ENCODE data around the gene CCT7.
A peak's percentile ranks its signal among the peaks of the same experiment; 100 is the strongest.

CCT7 gene

DNA sequence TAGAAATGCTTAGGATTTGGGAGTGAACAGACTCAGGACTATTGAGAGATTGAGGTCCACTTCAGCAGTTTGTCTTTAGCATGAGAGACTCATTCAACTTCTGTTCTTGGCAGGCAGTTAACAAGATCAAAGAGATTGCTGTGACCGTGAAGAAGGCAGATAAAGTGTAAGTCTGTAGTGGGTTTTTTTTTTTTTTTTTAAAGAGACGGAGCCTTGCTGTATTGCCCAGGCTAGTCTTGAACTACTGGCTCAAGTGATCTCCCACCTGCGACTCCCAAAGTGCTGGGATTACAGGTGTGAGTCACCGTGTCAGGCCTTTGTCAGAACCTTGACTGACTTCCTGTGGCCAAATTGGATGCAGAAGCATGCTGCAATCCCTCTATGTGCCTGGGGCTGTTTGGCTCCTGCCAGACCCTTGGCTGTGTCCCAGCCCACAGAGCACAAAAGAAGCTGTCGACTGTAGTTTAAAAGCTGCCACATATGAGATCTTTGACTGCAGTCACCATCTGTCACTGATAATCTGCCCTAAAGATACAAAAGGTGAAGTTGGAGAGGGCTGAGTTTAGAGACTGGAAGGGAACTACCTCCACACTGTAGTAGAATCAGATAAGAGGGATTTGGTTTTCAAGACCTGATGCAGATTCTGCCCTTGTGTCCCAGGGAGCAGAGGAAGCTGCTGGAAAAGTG lies 9.9 kb downstream of the CCT7 start:
- H3K4me1 Mint-ChIP-seq: peaks cover 22% of the 10 kb centered on the region
- DNase-seq (no peak), ATAC-seq (no peak)
- H3K27me3 Mint-ChIP-seq: no peaks in the 10 kb centered on the region
- H3K4me3 Mint-ChIP-seq: no peak overlapping the region
- H3K9me3 Mint-ChIP-seq: no peaks in the 10 kb centered on the region
- peak overlapping the region; percentile 27 to 48 for H3K27ac Mint-ChIP-seq

DNA sequence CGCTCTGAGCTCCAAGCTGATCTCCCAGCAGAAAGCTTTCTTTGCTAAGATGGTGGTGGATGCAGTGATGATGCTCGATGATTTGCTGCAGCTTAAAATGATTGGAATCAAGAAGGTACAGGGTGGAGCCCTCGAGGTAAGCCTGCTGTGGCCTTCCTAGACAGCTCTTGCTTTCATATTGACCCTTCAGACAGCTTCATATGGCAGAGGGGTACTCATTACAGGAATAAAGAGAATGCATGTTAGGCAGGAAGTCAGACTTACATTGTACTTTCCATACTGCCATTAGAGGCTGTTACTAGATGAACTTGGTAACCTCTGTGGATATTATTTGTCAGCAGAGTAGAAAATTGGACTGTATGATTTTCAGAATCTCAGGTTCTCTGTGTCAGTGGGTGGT lies 10.5 kb downstream of the CCT7 start:
- Mint-ChIP-seq H3K27ac (peak overlapping the region in 1 of 2 donors; percentile 21), H3K4me3 (no peak overlapping the region), H3K27me3 (no peaks in the 10 kb centered on the region), H3K9me3 (no peaks in the 10 kb centered on the region), H3K4me1 (peaks cover 17% of the 10 kb centered on the region)
- DNase-seq (no peak), ATAC-seq (peak; percentile 73)

DNA sequence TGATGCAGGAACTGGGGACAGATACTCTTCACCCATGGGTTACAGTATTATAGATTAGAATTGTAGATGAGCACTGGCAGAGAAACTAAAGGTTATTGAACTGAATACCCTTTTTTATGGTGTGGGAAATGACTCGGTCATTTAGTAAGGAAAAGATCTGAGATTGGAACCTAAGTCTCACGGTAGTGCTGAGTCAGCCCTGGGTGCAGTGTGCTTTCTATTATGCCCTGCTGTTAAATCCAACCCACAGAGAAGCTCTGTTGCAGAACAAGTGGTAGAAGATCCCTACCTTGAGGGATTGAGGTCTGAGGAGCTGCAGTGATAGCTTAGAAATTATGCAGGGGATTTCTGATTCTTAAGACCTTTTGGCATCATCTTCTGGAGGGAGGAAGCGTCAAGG lies 12.7 kb downstream of the CCT7 start:
- Mint-ChIP-seq H3K27me3 (no peaks in the 10 kb centered on the region), H3K4me3 (no peak overlapping the region), H3K27ac (peak overlapping the region in 1 of 2 donors; percentile 66), H3K4me1 (peaks cover 10% of the 10 kb centered on the region), H3K9me3 (no peaks in the 10 kb centered on the region)
- DNase-seq (no peak), ATAC-seq (no peak)

DNA sequence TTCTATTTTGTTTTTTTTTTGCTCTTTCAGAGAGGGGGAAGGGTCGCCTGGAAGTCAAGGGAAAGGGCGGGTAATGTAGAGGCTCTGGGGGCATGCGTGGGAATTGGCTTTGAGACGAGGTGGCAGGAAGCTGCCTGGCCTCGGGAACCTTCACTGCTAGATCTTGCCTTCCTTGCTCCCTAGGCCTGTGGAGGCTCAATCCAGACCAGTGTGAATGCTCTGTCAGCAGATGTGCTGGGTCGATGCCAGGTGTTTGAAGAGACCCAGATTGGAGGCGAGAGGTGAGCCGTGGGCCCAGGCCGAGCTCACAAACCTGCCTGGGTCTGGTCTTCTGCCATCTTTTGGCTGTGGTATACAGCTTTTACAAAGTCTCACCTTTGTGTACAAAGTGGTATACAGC lies 15.5 kb downstream of the CCT7 start:
- H3K4me3 Mint-ChIP-seq: no peak overlapping the region
- no peaks in the 10 kb centered on the region for H3K4me1 Mint-ChIP-seq
- DNase-seq (no peak), ATAC-seq (no peak)
- no peaks in the 10 kb centered on the region for H3K27me3 Mint-ChIP-seq
- H3K9me3 Mint-ChIP-seq: no peaks in the 10 kb centered on the region
- H3K27ac Mint-ChIP-seq: peak overlapping the region; percentile 74 to 85

DNA sequence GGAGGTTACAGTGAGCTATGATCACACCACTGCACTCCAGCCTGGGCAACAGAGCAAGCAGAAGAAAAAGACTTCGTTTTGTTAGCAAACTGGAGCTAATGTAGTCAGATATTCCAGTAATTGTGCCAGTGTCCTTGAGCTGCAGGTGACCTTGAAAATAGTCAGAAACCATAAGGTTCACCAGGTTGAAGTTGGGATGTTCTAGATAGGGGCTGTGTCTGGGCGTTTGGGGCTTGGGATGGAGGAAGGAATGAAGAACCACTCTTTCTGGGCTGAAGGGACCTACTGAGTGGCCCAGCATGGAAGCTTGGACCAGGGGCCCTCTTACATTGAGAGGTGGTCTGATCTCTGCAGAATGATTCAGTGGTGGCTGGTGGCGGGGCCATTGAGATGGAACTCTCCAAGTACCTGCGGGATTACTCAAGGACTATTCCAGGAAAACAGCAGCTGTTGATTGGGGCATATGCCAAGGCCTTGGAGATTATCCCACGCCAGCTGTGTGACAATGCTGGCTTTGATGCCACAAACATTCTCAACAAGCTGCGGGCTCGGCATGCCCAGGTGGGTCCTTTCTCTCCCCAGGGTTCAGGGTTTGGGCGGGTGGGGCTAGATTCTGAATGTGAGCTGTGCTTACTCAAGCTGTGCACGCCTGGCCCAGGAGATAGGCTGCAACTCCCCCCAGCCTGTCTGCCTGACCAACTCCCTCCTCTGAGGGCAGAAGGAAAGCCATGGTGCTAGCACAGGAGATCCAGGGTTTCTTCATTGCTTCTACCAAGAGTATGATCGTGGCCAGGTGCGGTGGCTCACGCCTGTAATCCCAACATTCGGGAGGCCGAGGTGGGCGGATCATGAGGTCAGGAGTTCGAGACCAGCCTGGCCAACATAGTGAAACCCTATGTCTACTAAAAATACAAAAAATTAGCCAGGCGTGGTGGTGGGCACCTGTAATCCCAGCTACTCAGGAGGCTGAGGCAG lies 17.1 kb downstream of the CCT7 start:
- ATAC-seq: no peak
- peak overlapping the region in 1 of 2 donors; percentile 9 for H3K27ac Mint-ChIP-seq
- H3K4me1 Mint-ChIP-seq: no peaks in the 10 kb centered on the region

DNA sequence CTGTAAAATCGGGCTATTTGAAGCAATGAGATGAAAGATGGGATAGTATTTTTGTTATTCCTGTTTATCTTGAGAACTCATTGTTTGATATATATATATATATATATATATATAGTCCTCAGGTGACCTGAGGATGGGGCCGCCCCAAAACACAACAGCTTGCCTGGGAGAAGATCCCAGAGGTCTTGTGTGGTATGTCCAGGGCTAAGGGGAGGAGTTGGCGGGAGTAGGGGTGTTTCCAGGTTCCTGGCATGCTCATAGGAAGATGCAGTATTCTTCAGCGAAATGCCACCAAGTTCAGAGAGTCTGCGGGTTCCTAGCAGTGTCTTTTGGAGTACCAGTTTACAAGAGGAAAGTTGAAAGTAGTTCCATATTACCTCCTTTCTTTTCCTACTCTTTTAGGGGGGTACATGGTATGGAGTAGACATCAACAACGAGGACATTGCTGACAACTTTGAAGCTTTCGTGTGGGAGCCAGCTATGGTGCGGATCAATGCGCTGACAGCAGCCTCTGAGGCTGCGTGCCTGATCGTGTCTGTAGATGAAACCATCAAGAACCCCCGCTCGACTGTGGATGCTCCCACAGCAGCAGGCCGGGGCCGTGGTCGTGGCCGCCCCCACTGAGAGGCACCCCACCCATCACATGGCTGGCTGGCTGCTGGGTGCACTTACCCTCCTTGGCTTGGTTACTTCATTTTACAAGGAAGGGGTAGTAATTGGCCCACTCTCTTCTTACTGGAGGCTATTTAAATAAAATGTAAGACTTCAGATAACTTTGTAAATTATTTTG lies 18.3 kb downstream of the CCT7 start:
- DNase-seq (no peak), ATAC-seq (no peak)
- Mint-ChIP-seq H3K9me3 (no peaks in the 10 kb centered on the region), H3K4me1 (peaks cover 6% of the 10 kb centered on the region), H3K27ac (peak overlapping the region in 1 of 2 donors; percentile 30), H3K27me3 (no peaks in the 10 kb centered on the region), H3K4me3 (no peak overlapping the region)

More for the DNA sequence above, 17.1 kb downstream of the CCT7 start:
- DNase-seq: no peak
- Mint-ChIP-seq H3K27me3 (no peaks in the 10 kb centered on the region), H3K9me3 (no peaks in the 10 kb centered on the region), H3K4me3 (no peak overlapping the region)

DNA sequence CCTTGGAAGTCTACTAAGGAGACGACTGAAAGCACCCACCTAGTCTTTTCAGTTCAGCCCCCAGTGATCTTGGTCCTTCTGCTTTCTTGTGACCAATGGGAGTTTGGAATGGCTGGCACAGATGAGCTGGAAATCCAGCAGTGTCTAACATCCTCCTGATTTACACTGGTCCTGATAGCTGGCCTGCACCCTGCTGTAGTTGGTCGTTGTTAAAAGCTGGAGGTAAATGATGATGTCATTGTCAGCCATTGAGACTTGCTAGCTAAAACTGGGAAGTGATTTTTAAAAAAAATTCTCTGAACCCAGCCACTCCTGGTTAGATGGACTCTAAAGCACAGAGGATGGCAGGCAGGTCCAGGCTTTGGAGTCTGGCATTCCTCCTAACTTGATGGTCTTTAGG lies 19.3 kb downstream of the CCT7 start:
- DNase-seq (no peak), ATAC-seq (no peak)
- peaks cover 6% of the 10 kb centered on the region for H3K4me1 Mint-ChIP-seq
- peak overlapping the region in 1 of 2 donors; percentile 81 for H3K27ac Mint-ChIP-seq
- no peaks in the 10 kb centered on the region for H3K9me3 Mint-ChIP-seq
- H3K27me3 Mint-ChIP-seq: no peaks in the 10 kb centered on the region
- no peak overlapping the region for H3K4me3 Mint-ChIP-seq

DNA sequence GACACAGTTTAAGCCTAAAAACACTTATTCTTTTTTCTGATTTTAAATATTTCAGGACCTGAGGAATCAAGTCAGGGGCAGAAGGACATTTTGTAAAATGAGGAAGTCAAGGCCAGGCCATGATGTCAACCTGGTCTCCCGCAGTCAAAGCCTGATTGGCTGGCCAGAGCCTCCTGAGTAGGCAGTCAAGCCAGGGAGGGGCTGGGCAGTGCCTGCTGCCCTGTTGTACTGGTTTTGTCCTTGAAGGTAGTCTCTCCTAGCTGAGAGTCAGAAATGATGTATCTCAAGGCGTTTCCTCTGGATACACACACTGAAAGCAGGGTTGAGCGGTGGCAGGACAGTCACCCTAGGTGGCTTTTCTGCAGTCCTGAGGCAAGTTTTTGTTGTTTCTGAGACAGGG lies 19.8 kb downstream of the CCT7 start:
- Mint-ChIP-seq H3K4me1 (peaks cover 6% of the 10 kb centered on the region), H3K4me3 (no peak overlapping the region), H3K9me3 (no peaks in the 10 kb centered on the region), H3K27ac (peak overlapping the region; percentile 3 to 40), H3K27me3 (no peaks in the 10 kb centered on the region)
- DNase-seq (no peak), ATAC-seq (no peak)

DNA sequence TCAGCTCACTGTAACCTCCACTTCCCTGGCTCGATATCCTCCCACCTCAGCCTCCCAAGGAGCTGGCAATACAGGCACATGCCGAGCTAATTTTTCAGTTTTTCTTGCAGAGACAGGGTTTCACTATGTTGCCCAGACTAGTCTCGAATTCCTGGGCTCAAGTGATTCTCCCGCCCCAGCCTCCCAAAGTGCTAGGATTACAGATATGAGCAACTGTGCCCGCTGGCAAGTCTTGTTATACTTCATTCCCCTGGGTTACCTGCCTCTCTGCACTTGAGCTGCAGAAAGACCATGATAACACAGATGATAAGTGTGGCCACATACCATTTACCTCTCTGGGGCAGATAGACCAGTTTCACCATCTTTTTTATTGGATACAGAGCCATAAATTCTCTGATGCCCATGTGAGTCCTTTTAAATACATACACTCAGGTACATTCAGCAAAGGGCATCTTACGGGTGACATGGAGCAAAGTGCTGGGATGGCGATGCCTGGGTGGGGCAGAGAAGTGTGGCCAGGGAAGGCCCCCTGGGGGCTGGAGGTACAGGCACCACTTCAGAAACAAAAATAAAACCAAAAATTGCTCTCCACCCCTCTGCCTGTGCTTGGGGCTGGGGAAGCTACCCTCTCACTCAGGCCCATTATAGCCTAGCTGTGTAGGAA lies 20.4 kb downstream of the CCT7 start:
- H3K27ac Mint-ChIP-seq: peak overlapping the region in 1 of 2 donors; percentile 83
- DNase-seq (no peak), ATAC-seq (no peak)
- H3K27me3 Mint-ChIP-seq: no peaks in the 10 kb centered on the region
- H3K4me3 Mint-ChIP-seq: no peak overlapping the region
- H3K4me1 Mint-ChIP-seq: peaks cover 6% of the 10 kb centered on the region
- H3K9me3 Mint-ChIP-seq: no peaks in the 10 kb centered on the region

DNA sequence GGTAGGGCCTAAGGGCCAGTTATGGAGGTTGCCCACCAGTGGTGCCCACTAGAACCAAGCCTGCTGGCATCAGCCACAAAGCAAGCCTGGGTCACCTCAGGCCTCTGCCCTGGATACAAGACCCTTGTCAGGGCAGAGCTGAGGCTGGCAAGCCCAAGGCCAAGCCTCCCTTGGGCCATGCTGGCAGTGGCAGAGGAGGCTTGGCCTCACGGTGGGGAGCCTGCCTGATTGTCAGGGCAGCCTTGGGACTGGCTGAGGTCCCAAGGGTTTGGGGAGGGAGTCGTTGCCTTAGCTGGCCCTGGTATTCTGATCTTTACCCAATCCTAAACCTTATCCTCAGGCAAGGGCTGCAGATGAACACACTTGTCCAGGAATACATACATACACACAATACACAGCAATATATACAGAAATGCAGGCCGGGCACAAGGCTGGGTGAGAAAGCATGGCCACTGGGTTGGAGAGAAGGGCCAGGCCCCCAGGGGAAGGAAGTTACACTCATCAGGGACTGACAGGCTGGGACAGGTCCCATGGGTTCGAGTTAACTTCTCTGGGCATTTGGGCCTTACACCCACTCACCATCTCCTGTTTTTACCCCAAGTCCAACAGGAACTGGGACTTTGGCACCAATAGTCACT lies 21.0 kb downstream of the CCT7 start:
- Mint-ChIP-seq H3K27me3 (no peaks in the 10 kb centered on the region), H3K4me1 (peaks cover 6% of the 10 kb centered on the region), H3K9me3 (no peaks in the 10 kb centered on the region), H3K27ac (peak overlapping the region in 1 of 2 donors; percentile 83), H3K4me3 (no peak overlapping the region)
- DNase-seq (no peak), ATAC-seq (peak; percentile 17)

DNA sequence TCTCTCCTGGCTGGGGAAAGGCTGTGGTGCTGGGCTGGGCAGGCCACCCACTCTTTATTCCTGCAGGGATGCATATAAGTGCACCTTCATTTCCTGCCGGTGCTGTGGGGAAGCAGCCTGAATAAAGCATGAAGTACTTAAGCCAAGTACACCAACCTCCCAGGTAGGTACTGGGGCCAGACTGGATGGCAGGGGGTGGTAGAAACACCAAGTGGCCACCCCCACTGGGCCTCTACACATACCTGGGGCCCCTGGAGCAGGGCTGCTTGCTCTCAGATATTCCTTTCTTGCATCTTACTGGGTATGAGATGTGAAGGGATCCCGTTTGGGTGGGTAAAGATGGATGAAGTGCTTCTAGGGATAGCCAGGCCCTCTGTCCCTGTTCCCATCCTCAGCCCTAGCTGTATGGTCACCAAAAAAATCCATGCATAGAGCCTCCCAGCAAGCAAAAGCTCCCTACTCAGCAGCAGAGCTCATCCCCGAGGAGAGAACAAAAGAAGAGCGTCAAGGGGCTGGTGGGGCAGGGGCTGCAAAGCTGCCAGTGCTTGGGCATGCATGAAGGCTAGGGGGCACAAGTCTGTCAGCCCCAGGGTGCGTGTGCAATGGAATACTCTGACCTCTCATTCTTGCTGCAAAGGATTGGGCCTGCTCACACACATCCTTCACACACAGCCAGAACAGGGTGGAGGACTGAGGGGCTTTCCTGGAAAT lies 22.0 kb downstream of the CCT7 start:
- H3K9me3 Mint-ChIP-seq: no peaks in the 10 kb centered on the region
- H3K27me3 Mint-ChIP-seq: no peaks in the 10 kb centered on the region
- peaks cover 6% of the 10 kb centered on the region for H3K4me1 Mint-ChIP-seq
- DNase-seq: no peak
- H3K4me3 Mint-ChIP-seq: no peak overlapping the region
- peak overlapping the region in 1 of 2 donors; percentile 28 for H3K27ac Mint-ChIP-seq
- ATAC-seq: no peak

DNA sequence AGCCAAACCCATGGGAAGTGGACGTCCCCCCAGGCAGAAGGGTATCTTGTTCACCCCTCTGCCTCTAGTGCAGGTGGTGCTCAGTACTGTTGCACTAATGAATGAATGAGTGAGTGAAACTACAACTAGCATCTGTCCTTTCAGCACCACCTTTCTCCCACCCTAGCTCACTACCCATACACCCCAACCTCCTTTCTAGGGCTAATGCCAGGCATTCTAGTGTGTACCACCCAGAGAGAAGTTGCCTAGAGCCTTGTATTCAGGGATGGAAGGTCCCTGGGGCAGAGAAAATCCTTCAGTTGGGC lies 22.5 kb downstream of the CCT7 start:
- DNase-seq (no peak), ATAC-seq (peak; percentile 18)
- H3K27me3 Mint-ChIP-seq: no peaks in the 10 kb centered on the region
- H3K4me1 Mint-ChIP-seq: peaks cover 6% of the 10 kb centered on the region
- H3K27ac Mint-ChIP-seq: peak overlapping the region in 1 of 2 donors; percentile 35
- no peak overlapping the region for H3K4me3 Mint-ChIP-seq
- no peaks in the 10 kb centered on the region for H3K9me3 Mint-ChIP-seq

DNA sequence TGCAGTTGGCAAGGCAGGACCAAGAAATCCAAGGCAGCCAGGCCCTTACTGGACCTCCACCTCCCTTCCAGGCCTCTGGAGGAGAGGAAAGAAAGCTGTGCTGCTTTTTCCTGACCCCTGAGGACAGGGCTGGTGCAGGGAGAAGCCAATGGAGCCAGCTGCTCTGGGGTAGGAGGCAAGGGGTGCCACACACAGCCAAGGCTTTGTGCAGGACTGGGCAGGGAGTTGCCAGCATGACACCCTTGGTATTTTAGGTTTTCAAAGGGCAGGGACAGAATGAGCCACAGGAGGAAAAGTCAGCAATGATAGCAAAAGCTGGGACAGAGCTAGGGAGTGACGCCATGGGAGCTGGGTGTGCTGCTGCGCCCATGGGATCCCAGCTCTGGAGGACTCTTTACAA lies 22.9 kb downstream of the CCT7 start:
- H3K4me3 Mint-ChIP-seq: no peak overlapping the region
- DNase-seq (no peak), ATAC-seq (no peak)
- no peaks in the 10 kb centered on the region for H3K27me3 Mint-ChIP-seq
- H3K27ac Mint-ChIP-seq: no peak overlapping the region
- H3K9me3 Mint-ChIP-seq: no peaks in the 10 kb centered on the region
- peaks cover 6% of the 10 kb centered on the region for H3K4me1 Mint-ChIP-seq

DNA sequence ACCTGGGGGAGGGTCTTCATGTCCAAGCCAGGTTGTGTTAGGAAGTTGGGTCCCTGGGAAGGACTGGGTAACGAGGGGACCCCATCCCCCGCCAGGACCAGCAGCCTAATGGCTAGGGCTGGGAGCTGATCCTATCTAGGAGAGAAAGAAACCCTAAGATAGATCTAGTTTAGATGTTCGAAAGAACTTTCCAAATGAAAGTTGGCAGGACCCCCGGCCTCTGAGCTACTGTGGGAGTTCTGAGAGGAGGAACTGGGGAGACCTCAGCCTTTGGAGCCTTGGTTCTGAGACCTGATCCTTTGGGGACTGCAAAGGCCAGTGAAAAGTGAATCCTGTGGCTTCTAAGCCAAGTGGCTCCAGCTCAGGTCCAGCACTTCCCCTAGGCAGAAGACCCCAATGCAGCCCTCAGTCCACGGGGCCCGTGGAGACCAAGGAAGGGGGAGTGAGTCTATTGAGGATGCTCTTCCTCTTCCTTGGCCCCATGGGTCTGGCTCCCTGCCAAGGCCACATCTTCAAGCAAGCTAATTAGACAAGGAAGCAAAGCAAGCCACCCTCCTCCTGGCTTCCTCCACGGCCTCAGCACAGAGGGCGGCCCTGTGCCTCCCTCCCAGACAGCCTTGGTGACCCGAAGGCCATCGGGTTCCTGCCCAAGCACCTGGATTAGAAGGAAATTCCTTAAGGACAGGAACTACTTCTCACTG lies 23.5 kb downstream of the CCT7 start:
- Mint-ChIP-seq H3K4me1 (peaks cover 6% of the 10 kb centered on the region), H3K9me3 (no peaks in the 10 kb centered on the region), H3K27ac (peak overlapping the region in 1 of 2 donors; percentile 37), H3K27me3 (no peaks in the 10 kb centered on the region), H3K4me3 (no peak overlapping the region)
- no peak for ATAC-seq
- DNase-seq: no peak
